NCI-H2171 (cell line): ENCODE results near the gene TMPRSS4.
"Not testable (repeated sequence)": the region's sequence is repeated elsewhere in the genome, so short reads cannot be mapped to it uniquely, and the experiment has no call there.

ENCODE experiments used
- DNase-seq: peaks from one replicate; lab custom pipeline; 2025; lab: John Stamatoyannopoulos, UW

TMPRSS4 gene

DNA sequence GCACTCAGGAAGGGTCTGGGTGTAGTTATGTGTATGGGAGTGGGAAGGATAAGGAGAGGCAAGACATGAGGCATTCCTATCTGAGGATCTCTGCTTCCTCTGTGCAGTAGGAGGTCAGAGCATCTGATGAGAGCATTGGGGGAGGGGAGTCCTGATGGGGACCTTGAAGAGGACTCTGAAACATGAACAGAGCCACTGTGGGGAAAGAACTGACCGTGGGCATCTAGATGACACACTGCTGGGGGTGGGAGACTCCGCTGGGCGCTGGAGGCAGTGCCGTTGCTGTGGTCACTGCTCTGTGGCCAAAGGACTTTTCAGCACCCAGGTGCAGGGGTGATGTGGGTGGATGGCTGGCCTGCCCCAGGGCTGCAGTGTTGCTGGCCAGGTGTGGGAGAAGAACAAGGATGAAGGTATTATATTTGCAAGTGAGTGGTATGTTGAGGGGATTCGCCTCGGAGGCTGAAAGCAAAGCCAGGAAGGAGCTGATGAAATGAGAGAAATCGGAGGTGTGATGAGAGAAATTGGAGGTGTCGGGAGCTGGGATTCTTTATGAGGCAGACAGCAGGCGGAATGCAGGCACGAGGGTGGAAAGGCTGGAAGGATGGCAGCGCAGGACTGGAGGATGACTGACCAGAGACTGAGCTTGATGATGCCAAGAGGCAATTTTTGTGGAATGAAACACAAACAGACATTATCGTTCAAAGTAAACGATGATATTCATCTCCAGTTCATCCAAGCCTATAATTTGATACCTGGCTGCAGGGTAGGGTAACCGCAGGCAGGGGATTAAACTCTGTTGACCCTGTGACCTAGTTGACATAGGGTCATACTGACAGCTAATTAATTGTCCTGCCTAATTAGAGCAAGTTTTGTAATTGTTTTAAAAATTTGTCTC, 19.4 kb upstream of the TMPRSS4 start:
- no peak for DNase-seq

GRCh38 chr11:118058311-118059245, 18.3 kb upstream of the TMPRSS4 start:
- DNase-seq = no peak

- no peak for DNase-seq
Observed at GRCh38 chr11:118059246-118059940, 17.5 kb upstream of the TMPRSS4 start.

- no peak for DNase-seq
Observed at GRCh38 chr11:118060081-118060661, 16.7 kb upstream of the TMPRSS4 start.

DNA sequence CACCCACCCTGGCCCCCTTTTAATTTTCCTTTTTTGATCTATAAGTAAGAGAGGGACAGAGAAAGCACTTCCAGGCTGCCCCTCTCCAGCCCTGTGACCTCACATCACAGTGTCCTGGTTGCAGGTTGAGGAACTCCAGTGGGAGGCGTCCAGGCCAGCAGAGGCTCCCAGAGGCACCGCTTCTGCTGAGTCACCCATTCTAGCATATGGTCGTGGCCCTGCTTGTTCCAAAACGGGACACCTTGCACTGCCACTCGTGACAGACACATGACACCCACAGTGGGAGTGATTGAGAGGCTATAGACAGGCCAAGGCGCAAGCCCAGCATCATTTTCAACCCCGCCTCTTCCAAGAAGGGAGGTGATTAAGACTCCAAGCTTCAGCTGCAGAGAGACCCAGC, 16.0 kb upstream of the TMPRSS4 start:
- no peak for DNase-seq

DNA sequence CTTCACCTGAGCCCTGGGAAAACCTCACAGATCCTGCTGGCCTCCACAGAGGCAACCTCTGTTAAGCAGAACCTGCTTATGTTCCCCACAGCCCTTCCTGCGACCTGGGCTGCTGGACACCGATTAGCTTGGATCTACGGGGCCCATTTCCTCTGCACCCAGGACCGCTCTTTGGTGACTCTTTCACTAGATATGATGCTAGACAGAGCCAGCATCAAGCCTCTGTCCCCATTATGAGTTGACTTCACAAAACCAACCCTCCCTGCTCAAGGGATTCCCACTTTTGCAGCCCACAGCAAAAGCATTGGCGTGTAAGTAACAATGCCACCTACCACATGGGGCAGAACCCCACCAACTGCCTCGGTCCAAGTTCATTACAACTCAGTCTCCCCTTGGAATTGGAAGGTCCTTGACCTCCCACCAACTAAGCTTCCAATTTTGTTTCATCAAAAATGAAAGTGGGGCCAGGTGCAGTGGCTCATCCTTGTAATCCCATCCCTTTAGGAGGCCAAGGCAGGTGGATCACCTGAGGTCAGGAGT, 15.2 kb upstream of the TMPRSS4 start:
- no peak for DNase-seq

DNA sequence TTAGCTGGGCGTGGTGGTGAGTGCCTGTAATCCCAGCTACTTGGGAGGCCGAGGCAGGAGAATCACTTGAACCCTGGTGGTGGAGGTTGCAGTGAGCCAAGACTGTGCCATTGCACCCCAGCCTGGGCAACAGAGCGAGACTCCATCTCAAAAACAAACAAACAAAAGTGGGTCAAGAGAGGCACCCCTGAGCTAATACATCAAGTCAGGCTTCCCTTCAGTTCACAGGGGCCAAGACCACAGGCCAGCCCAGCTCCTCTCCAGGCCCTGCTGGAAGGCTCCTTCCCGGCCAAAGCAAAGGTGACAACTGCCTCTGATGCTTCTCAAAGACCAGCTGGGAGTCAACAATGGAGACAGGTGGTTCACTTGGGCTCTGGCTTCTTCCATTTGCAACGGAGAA, 14.7 kb upstream of the TMPRSS4 start:
- not testable (repeated sequence) for DNase-seq

DNA sequence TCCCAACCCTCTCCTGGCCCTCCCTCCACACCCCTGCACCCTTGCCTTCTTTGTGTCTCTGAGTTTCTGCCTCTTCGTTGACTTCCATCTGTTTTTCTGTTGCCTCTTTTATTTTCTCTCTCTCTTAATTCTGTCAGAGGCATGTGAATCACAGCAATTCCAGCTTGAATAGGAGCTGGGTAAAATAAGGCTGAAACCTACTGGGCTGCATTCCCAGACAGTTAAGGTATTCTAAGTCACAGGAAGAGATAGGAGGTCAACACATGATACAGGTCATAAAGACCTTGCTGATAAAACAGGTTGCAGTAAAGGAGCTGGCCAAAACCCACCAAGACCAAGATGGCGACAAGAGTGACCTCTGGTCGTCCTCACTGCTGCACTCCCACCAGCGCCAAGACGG, 14.2 kb upstream of the TMPRSS4 start:
- not testable (repeated sequence) for DNase-seq

GRCh38 chr11:118064956-118065355, 11.9 kb upstream of the TMPRSS4 start:
- DNase-seq = no peak

DNA sequence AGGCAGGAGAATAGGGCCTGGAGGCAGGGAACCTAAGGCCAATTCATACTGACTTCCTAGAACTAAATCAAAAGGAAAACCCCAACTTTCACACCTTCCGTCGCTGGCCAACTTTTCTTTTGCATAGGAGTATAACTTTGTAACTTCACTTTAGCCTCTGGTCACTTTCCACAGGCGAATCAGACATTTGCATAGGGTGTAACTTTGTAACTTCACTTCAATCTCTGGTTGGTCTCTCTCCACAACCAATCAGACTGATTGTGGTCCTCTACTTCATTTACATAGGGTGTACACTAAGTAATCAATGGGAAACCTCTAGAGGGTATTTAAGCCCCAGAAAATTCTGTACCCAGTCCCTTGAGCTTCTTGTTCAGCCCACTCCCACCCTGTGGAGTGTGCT, 11.5 kb upstream of the TMPRSS4 start:
- DNase-seq = no peak

- no peak for DNase-seq
Observed at GRCh38 chr11:118067006-118067405, 9.9 kb upstream of the TMPRSS4 start.

DNA sequence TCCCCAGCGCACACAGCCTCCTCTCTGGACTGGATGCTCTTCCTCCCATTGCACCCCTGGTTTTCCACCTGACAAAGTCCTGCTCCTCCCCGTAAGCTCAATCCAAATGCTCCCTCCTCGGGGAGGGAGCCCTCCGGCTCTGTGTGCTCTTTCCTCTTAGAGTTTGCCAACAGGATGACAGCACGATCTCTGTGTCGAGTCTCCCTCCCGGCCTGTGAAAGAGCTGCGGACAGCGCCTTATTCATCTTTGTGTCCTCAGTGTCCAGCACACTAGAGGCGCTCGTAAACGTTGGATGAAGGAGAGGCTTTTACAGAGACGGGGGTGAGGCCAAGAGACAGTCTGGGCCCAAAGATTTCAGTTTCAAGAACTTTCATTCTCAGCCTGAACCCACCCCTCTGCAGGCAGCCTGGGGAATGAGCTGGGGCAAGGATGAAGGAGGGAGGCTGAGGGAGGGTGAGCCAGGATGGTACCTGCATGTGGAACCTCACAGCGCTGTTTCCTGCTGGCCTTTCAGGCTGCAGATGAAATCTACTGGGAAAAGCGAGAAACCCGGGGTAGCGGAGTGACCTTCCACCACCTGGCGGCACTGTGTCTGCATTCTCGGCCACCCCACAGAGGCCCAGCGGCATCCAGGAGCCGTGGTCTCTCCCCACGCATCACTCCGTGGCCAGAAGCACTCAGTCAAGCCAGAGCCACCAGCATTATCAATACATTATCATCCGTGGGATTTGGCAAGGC, 8.5 kb upstream of the TMPRSS4 start:
- no peak for DNase-seq

- no peak for DNase-seq
Observed at GRCh38 chr11:118068945-118069612, 7.8 kb upstream of the TMPRSS4 start.

DNA sequence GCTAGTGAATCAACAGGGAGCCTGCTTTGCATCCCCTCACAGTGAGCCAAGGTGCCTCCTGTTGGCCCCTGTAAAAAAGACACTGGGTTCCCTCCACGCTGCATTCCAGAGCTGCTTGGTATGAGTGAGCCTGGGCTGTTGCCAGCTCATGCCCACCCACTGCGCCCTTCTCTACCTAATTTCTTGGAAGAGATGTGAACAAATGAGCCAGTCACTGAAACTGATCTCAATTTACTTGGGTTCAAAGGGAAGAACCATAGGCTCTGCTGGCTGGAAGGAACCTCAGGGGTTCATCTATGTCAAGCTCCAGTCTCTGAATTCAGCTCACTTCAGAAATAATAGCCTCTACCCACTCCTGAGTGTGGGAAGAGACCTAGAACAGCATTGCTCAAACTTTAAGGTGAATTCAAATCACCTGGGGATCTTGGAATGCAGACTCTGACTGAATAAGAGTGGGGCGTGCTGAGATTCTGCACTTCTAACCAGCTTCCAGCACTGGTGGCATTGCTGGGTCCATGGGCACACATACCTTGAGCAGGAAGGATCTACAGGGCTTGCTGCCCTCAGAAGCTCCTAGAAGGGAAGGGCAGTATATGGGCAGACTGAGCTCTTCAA, 5.4 kb upstream of the TMPRSS4 start:
- DNase-seq = no peak

DNA sequence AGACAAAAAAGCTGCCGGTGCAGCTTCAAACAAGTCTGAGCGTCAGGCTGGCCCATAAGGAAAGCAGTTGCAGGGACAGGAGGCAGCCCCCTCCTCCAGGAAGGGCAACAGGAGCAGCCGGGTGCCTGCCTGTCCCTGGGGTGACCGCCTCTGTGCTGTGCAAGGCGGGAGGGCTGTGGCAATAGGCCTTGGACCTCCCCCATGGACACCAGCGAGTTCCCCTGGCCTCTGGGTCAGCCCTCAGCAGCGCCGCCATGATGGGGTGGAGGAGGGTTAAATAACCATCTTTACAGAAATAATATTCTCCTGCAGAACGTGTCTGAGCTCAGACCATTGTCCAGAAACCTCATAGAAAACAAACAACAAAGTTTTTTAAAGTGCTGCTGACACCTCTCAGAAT, 3.3 kb upstream of the TMPRSS4 start:
- DNase-seq = no peak

GRCh38 chr11:118074091-118074685, 2.7 kb upstream of the TMPRSS4 start:
- no peak for DNase-seq

DNA sequence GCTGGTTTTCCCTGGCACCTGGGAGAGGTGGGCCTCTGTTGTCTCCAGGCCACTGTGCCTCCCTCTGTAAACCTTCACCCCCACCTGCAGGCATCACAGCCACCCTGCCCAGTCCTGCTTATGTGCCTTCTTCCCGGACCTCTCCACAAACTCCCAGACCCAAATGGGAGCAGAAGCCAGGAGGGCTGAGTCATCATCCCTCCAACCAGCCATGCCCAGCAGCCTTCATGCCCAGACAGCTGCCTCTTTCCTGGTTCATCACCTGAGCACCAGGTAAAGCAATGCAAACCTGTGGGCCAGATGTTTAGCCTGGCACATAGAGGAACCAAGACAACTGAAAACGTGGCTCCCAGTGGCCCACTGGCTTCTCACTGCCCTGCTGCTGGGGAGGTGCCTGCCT, 2.1 kb upstream of the TMPRSS4 start:
- DNase-seq = no peak

- no peak for DNase-seq
Observed at GRCh38 chr11:118078911-118079411, 2.1 kb downstream of the TMPRSS4 start.

- DNase-seq = no peak
Observed at GRCh38 chr11:118079491-118079890, 2.6 kb downstream of the TMPRSS4 start.
